Tibial nerve (tissue), 4 donors: ENCODE results near the gene OGFOD3. TPM values are rescaled to one million over a fixed set of nuclear protein-coding genes. Genes with fewer than 3 reads are reported as not detected.

Source experiments
- DNase-seq, 2 donors: peaks; one replicate each; pipeline ENCODE4 v3.0.0-alpha.2; 2019; ENCODE audit warnings: low spot score in 2 of 2
- H3K27ac ChIP-seq, 4 donors: fragments of 200-600 bp; sonication (generic) in 3 of 4; one replicate each; pipeline ENCODE4 v1.5.1; 2017 to 2019; ENCODE audit warnings: mild to moderate bottlenecking in 1 of 4
- H3K27me3 ChIP-seq, 2 donors: fragments of 200-600 bp; sonication (generic) in 1 of 2; one replicate each; pipeline versions ENCODE4 v1.5.1 to v1.6.0; 2017 to 2019
- H3K36me3 ChIP-seq, 3 donors: fragments of 200-600 bp; sonication (generic); one replicate each; pipeline ENCODE4 v1.5.1; 2018 to 2019
- H3K4me1 ChIP-seq, 4 donors: fragments of 200-600 bp; sonication (generic) in 3 of 4; one replicate each; pipeline ENCODE4 v1.5.1; 2017 to 2019
- H3K4me3 ChIP-seq, 4 donors: fragments of 200-600 bp; sonication (generic) in 3 of 4; one replicate each; pipeline ENCODE4 v1.5.1; 2017 to 2019; ENCODE audit warnings: mild to moderate bottlenecking in 1 of 4, moderate library complexity in 1 of 4
- H3K9me3 ChIP-seq, 4 donors: fragments of 200-600 bp; sonication (generic) in 3 of 4; one replicate each; pipeline ENCODE4 v1.5.1; 2017 to 2019
- EP300 ChIP-seq, 2 donors: sonication (generic); formaldehyde crosslinking; IDR thresholded peaks; one replicate each; pipeline ENCODE4 v1.6.1; 2017; ENCODE audit warnings: antibody characterized with exemption in 2 of 2, mild to moderate bottlenecking in 1 of 2
- POLR2A ChIP-seq, 2 donors: fragments of 450-650 bp; IDR thresholded peaks; one replicate each; pipeline ENCODE4 v1.6.1; 2017; ENCODE audit warnings: antibody characterized with exemption in 2 of 2, mild to moderate bottlenecking in 2 of 2, moderate library complexity in 2 of 2
- WGBS, 2 donors: methylation state at CpG; one replicate each; pipeline ENCODE4 v1.1.5; 2018; 5-methylcytosine and 5-hydroxymethylcytosine counted together
- total RNA-seq, 4 donors: library from RNA; depleted of rRNA; stranded (reverse); fragments of >200 nt; gene quantifications; one replicate each; pipeline ENCODE4 v1.1.0, GENCODE V29; 2016
- TF ChIP-seq, protein P1 (sequence below), 5 experiments: fragments of 200-600 bp in 3 of 5; fragments of 450-650 bp in 2 of 5; sonication (generic) in 3 of 5; IDR thresholded peaks; one replicate each; pipeline ENCODE4 v1.5.1; 2016 to 2019; ENCODE audit warnings: antibody characterized with exemption in 5 of 5, mild to moderate bottlenecking in 3 of 5, moderate library complexity in 2 of 5

Gene OGFOD3
- total RNA-seq, 4 donors from 2014 or later = 23.7 to 51.6 (median 40.7) TPM

DNA sequence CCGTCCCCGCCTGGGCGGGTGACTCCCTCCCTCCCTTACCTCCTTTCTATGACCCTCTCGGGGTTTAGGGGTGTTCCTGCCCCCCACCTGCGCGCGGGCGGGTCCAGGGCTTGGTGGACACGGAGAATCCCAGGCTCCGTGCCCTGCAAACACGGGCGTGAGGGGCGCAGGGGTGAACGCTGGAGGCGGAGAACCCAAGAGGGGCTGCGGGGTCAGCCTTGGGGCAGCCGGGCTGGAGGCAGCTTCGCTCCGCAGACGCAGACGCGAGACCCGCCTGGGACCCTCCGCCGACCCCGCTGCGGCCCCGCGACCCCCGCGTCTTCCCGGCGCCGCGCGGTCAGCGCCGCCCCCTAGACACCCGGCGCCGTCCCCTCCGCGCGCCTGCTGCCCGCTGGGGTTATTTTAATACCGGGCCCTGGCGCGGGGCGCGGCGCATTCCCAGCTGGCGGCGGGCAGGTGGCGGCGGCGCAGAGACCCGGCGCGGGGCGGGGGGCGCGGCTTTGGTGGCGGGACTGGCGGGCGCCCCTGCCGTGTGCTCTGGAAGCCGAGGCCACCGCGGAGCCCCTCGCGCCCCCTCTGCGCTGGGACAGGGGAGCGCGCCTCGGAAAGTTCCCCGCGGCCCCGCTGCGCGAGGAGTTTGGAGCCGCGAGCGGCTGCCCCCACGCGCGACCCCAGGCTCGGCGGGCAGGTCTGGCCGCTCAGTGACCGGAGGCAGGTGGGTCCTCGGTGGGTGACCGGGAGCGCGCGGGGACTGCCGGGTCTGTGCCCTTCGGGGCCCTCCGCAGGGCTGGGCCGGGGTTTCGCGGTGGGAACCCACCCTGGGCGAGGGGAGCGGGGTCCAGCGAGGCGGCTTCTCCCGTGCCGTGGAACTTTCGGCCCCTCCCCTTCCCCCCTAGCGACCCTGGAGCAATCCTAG, 46.8 kb downstream of the OGFOD3 start, which contains the start of gene UTS2R:
Gene UTS2R, plus strand, starts transcription at position 433 of the 916 bp plus-strand sequence. CDS start 2,560 bp downstream, outside the sequence.
- no peak for DNase-seq
- peaks cover 0 to 92% of the 10 kb centered on the region in 2 donors for H3K27me3 ChIP-seq
- H3K27ac ChIP-seq = no peak within 1 kb of the TSS
- H3K36me3 ChIP-seq = no peaks in the 10 kb centered on the region
- TF ChIP-seq, protein P1, sequence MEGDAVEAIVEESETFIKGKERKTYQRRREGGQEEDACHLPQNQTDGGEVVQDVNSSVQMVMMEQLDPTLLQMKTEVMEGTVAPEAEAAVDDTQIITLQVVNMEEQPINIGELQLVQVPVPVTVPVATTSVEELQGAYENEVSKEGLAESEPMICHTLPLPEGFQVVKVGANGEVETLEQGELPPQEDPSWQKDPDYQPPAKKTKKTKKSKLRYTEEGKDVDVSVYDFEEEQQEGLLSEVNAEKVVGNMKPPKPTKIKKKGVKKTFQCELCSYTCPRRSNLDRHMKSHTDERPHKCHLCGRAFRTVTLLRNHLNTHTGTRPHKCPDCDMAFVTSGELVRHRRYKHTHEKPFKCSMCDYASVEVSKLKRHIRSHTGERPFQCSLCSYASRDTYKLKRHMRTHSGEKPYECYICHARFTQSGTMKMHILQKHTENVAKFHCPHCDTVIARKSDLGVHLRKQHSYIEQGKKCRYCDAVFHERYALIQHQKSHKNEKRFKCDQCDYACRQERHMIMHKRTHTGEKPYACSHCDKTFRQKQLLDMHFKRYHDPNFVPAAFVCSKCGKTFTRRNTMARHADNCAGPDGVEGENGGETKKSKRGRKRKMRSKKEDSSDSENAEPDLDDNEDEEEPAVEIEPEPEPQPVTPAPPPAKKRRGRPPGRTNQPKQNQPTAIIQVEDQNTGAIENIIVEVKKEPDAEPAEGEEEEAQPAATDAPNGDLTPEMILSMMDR (IDR thresholded peaks at IDR 0.05) = no peak
- no peak for TF ChIP-seq POLR2A (IDR thresholded peaks at IDR 0.05)
- no peak for TF ChIP-seq EP300 (IDR thresholded peaks at IDR 0.05)
- 2 to 9% methylated on average over 28 to 39 of the region's 109 CpGs for WGBS, 2 donors
- peaks cover 0 to 32% (median 8%) of the 10 kb centered on the region in 4 donors for H3K4me1 ChIP-seq
- H3K9me3 ChIP-seq = no peaks in the 10 kb centered on the region
- H3K4me3 ChIP-seq = peak within 1 kb of the TSS; percentile 13 to 44 (median 26)

- no peak for TF ChIP-seq POLR2A (IDR thresholded peaks at IDR 0.05)
- TF ChIP-seq EP300 (IDR thresholded peaks at IDR 0.05) = no peak
- TF ChIP-seq, protein P1 (IDR thresholded peaks at IDR 0.05) = no peak
- Histone ChIP-seq H3K4me3 (peak overlapping the region; percentile 13 to 44 (median 26)), H3K9me3 (no peaks in the 10 kb centered on the region), H3K36me3 (no peaks in the 10 kb centered on the region), H3K4me1 (peaks cover 0 to 32% (median 8%) of the 10 kb centered on the region in 4 donors), H3K27ac (no peak overlapping the region), H3K27me3 (peaks cover 0 to 84% of the 10 kb centered on the region in 2 donors)
- DNase-seq = no peak
- 15 to 28% methylated on average over 33 to 34 of the region's 38 CpGs for WGBS, 2 donors
Observed at GRCh38 chr17:82370471-82371332, 47.7 kb downstream of the OGFOD3 start.

- TF ChIP-seq EP300 (IDR thresholded peaks at IDR 0.05) (no peak), POLR2A (IDR thresholded peaks at IDR 0.05) (no peak)
- TF ChIP-seq, protein P1 (IDR thresholded peaks at IDR 0.05) = no peak
- peaks cover 0 to 77% of the 10 kb centered on the region in 2 donors for H3K27me3 ChIP-seq
- no peaks in the 10 kb centered on the region for H3K9me3 ChIP-seq
- peaks cover 0 to 27% (median 8%) of the 10 kb centered on the region in 4 donors for H3K4me1 ChIP-seq
- no peak overlapping the region for H3K27ac ChIP-seq
- no peaks in the 10 kb centered on the region for H3K36me3 ChIP-seq
- no peak overlapping the region for H3K4me3 ChIP-seq
- no peak for DNase-seq
- 93 to 95% methylated on average over 7 of the region's 7 CpGs for WGBS, 2 donors
Observed at GRCh38 chr17:82369211-82369610, 49.2 kb downstream of the OGFOD3 start.

GRCh38 chr17:82367724-82368524, 50.5 kb downstream of the OGFOD3 start:
- TF ChIP-seq, protein P1 (IDR thresholded peaks at IDR 0.05) = no peak
- TF ChIP-seq POLR2A (IDR thresholded peaks at IDR 0.05) (no peak), EP300 (IDR thresholded peaks at IDR 0.05) (no peak)
- DNase-seq = no peak
- 81 to 82% methylated on average over 14 of the region's 14 CpGs for WGBS, 2 donors
- Histone ChIP-seq H3K27ac (no peak overlapping the region), H3K27me3 (peaks cover 0 to 65% of the 10 kb centered on the region in 2 donors), H3K4me3 (no peak overlapping the region), H3K9me3 (no peaks in the 10 kb centered on the region), H3K4me1 (peaks cover 0 to 27% (median 8%) of the 10 kb centered on the region in 4 donors), H3K36me3 (no peaks in the 10 kb centered on the region)
